GM12875 (cell line): ENCODE results near the gene HNRNPR.

Experiments used
- H3K4me3 ChIP-seq: one replicate; pipeline ENCODE4 v1.5.1; 2011; ENCODE audit warnings: low read depth, low read length, control low read depth
- TF ChIP-seq, protein P1 (sequence below): IDR thresholded peaks from 2 replicates; pipeline ENCODE4 v1.5.1; 2011; ENCODE audit warnings: low read depth, mild to moderate bottlenecking, control low read depth, inconsistent platforms, low read length, moderate library complexity, borderline replicate concordance; ENCODE audit not compliant: insufficient read depth

Gene HNRNPR

DNA sequence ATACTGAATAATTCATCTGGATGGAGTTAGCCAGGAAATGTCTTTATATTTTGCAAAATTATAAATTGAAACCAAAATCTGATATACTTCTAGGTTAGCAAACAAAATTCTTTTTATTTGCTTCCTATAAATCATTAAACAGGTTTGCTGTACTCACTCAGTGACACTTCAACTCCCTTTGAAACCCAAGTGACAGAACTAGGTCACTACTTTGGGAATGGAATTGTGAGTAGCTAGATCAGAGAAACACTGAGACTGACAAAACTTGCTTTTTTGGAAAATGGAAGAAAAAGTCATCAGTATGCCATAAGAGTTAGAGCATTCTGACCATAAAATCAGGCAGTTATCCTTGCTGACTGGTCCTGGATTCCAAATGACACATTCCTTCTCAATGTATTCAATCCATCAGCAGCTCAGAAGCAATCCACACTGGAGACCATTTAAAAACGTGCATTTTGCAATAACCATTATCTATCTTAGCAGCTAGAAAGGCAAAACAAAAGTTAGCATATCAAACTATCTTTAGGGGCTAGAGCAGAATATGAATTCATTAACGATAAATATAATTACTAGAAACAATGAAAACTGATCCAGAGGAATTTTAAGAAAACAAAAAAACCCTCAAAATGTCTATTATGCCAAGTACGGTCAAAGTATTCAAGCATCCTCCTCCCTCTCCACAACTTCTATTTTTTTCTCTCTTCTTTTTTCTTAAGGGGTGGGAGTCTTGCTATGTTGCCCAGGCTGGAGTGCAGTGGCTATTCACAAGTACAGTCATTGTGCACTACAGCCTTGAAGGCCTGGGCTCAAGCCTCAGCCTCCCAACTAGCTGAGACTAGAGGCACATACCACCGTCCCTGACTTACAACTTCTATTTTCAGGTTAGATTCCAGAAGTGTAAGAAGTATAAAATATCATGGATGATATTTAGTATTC lies 60.1 kb downstream of the HNRNPR start:
- TF ChIP-seq, protein P1, sequence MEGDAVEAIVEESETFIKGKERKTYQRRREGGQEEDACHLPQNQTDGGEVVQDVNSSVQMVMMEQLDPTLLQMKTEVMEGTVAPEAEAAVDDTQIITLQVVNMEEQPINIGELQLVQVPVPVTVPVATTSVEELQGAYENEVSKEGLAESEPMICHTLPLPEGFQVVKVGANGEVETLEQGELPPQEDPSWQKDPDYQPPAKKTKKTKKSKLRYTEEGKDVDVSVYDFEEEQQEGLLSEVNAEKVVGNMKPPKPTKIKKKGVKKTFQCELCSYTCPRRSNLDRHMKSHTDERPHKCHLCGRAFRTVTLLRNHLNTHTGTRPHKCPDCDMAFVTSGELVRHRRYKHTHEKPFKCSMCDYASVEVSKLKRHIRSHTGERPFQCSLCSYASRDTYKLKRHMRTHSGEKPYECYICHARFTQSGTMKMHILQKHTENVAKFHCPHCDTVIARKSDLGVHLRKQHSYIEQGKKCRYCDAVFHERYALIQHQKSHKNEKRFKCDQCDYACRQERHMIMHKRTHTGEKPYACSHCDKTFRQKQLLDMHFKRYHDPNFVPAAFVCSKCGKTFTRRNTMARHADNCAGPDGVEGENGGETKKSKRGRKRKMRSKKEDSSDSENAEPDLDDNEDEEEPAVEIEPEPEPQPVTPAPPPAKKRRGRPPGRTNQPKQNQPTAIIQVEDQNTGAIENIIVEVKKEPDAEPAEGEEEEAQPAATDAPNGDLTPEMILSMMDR = no peak
- no peak overlapping the region for H3K4me3 ChIP-seq

DNA sequence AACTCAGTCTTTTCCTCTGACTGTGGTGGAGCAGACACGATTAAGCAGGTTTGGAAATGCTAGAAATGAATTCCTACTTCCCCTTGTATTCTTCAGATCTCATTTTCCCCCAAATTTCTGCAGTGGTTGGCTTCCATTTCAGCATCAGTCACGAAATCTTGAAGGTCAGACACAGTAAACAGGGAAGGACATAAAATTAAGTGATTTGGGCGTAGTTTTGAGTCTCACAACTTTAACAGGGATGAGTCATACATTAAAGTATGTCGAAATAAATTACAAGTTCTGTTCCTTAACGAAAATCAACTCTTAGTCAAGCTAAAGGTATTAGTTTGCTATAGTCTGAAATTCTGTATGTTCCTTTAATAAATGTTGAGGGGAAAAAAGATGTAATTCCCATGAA lies 61.1 kb downstream of the HNRNPR start:
- TF ChIP-seq, protein P1 = no peak
- no peak overlapping the region for H3K4me3 ChIP-seq

DNA sequence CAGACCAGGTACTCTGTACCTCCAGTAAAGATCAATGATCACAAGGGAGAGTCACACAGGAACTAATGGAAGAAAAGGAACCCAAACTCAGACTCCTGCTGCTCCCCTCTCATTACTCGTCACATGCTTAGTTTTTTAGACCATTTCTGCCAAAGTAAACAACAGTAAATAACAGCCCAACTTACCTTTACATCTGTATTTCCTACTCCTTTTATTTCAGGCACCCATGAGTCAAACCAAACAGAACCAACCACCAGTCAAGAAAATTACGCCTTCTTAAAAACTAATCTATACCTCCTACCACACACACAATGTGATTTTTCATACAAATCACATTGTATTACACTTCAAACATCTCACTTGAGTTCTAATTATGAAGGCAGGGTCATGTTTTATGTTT lies 65.4 kb downstream of the HNRNPR start:
- no peak overlapping the region for H3K4me3 ChIP-seq
- TF ChIP-seq, protein P1 = no peak

DNA sequence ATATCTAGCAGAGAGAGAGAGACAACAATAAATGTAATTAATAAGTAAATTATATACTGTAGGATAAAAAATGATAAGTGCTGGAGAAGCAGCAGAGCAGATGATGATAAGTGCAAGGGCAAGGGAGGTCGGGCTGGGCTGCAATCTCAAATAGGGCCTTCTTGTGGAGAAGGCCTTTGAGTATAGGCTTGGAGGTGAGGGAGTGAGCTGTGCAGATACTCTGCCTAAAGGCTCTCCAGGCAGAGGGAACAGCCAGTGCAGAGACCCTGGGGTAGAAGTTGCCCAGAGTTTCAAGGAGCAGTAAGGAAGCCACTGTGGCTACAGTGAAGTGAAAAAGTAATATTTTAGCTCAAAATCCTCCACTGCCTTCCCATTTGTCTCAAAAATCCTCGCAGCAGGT lies 67.6 kb downstream of the HNRNPR start:
- TF ChIP-seq, protein P1 = no peak
- H3K4me3 ChIP-seq = no peak overlapping the region

DNA sequence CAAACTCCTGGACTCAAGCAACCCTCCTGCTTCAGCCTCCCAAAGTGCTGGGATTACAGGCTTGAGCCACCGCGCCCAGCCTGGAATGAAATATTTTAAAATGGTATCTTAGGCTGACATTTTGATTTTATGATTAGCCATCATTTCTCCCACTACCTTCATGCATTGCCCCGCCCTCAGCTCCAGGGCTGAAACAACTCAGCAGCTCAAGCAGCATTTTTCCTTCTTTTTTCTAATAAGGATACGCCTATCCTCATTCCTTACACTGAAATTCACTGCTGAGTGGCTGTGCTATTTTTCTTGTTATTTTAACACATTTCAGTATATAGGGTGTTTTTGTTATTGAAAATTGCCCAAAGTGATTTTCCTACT lies 70.0 kb downstream of the HNRNPR start:
- TF ChIP-seq, protein P1 = no peak
- no peak overlapping the region for H3K4me3 ChIP-seq

DNA sequence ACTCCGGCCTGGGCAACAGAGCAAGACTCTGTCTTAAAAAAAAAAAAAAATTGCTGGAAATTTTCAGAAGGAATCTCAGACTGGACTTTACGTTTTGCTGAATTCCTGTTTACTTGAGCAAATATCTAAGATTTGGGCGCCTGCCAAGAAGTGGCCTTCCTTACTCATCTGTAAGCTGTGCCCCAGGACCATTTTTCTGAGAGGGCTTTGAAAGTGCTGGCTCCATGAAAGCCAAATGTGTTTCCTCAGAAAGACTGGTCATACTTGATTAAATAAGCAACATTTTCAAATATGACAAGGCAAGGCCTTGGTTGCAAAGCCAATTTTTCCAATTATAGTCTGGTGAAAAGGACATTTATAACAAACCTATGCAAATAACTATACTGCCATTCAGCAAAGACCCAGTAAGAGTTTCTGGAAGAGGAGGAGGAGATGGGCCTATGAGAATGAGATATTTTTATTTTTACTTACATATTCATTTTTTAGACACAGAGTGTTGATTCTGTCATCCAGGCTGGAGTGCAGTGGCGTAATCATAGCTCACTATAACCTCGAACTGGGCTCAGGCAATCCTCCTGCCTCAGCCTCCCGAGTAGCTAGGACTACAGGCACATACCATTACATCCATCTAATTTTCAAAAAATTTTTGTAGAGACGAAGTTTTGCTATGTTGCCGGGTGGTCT lies 70.5 kb downstream of the HNRNPR start:
- TF ChIP-seq, protein P1 = no peak
- H3K4me3 ChIP-seq = no peak overlapping the region
